BJ (cell line): ENCODE measurements around the gene PIRT. TPM values are rescaled to one million over a fixed set of nuclear protein-coding genes. Genes with fewer than 3 reads are reported as not detected.

Experiments used
- CTCF ChIA-PET: fragments of 350-600 bp; formaldehyde crosslinking; extraction: SDS; loops from one replicate; lab custom pipeline; 2021; ENCODE audit warnings: antibody characterized with exemption, inconsistent platforms; lab: Yijun Ruan, JAX
- POLR2A ChIA-PET: fragments of 300-600 bp; sonication (Branson Sonifier 250); formaldehyde crosslinking; extraction: SDS; loops from one replicate; lab custom pipeline; 2021; ENCODE audit warnings: antibody characterized with exemption; lab: Charles Lee
- DNase-seq: peaks from one replicate; pipeline ENCODE4 v3.0.0-alpha.2; 2011; ENCODE audit warnings: low read depth
- H3K27me3 ChIP-seq: 2 replicates; pipeline ENCODE4 v1.6.0; 2011; ENCODE audit warnings: low read length; ENCODE audit not compliant: control insufficient read depth, insufficient read depth
- H3K36me3 ChIP-seq: 2 replicates; pipeline ENCODE4 v1.5.1; 2011; ENCODE audit warnings: low read length; ENCODE audit not compliant: control insufficient read depth, insufficient read depth
- H3K4me3 ChIP-seq: 2 replicates; pipeline ENCODE4 v1.5.1; 2011; ENCODE audit warnings: low read depth, mild to moderate bottlenecking, control low read depth, low read length
- polyA plus RNA-seq: library from polyadenylated mRNA; depleted of rRNA; stranded (reverse); fragments of >200 nt; gene quantifications from 2 replicates; pipeline ENCODE4 v1.2.3, GENCODE V29; 2011
- TF ChIP-seq, protein P1 (sequence below): IDR thresholded peaks from 2 replicates; pipeline ENCODE4 v1.5.1; 2011; ENCODE audit warnings: low read depth, mild to moderate bottlenecking, control low read depth, inconsistent platforms, low read length, moderate library complexity; ENCODE audit not compliant: insufficient read depth

PIRT gene
- polyA plus RNA-seq, 1 experiment, result not detected

DNA sequence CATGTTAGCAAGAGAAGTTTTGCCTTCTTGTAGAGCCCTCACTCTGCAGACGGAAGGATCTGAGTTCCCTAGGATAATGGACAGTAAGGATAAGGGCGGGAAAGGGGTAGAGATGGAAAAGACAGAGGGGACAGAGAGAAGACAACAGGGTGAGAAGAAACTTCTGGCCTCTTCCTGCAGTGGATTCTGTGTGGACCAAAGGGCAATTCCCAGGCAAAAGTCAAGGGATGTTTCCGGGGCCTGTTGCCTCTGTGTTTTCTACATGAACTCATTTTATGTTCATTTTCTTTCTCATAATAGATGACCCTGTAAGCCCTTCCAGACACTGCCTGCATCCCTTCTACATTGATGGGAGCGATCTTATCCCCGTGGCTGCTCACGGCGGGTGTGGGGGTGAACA lies 33.3 kb downstream of the PIRT start:
- POLR2A ChIA-PET, result no interaction called here

DNA sequence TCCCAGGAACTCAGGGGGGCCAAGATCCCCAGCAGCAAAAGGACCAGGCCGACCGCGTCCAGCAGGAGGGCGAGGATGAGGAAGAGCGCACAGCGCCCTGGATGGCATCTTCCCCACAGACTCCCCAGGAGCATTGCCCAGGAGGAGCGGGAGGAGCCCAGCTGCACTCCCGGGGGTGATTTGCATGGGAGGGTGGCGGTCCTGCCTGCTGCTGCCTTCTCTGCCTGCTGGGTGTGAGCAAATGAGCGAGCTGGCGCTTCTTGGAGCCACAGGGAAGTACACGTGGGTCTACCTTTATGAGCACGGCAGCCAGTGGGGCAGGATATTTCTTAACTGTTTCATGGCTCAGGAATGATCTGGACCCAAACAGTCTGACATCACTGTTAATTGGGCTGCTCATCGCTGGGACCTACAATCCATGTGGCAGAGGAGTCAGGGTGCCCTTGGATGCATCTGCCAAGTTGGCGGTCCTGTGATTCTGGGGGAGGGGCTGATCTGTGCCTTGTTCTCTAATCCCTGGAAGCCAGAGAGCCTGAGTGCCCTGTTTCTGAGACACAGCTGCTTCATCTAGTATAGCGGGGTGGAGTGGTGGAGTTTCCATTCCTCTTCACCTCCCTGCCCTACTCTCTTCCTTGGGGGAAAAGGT lies 33.9 kb downstream of the PIRT start, which contains the start of gene TMEM238L:
TMEM238L (minus strand) TSS at position 270 of the 646 bp plus-strand sequence; CDS start at position 134, 136 bp downstream.
- ChIA-PET CTCF (no interaction called here), POLR2A (no interaction called here)
- no peak within 1 kb of the TSS for H3K4me3 ChIP-seq
- DNase-seq, result no peak
- no peaks in the 10 kb centered on the region for H3K36me3 ChIP-seq
- no peaks in the 10 kb centered on the region for H3K27me3 ChIP-seq
- TF ChIP-seq, protein P1, sequence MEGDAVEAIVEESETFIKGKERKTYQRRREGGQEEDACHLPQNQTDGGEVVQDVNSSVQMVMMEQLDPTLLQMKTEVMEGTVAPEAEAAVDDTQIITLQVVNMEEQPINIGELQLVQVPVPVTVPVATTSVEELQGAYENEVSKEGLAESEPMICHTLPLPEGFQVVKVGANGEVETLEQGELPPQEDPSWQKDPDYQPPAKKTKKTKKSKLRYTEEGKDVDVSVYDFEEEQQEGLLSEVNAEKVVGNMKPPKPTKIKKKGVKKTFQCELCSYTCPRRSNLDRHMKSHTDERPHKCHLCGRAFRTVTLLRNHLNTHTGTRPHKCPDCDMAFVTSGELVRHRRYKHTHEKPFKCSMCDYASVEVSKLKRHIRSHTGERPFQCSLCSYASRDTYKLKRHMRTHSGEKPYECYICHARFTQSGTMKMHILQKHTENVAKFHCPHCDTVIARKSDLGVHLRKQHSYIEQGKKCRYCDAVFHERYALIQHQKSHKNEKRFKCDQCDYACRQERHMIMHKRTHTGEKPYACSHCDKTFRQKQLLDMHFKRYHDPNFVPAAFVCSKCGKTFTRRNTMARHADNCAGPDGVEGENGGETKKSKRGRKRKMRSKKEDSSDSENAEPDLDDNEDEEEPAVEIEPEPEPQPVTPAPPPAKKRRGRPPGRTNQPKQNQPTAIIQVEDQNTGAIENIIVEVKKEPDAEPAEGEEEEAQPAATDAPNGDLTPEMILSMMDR, result no peak

More for the DNA sequence above, 33.3 kb downstream of the PIRT start:
- TF ChIP-seq, protein P1, result no peak
- Histone ChIP-seq H3K27me3 (no peaks in the 10 kb centered on the region), H3K4me3 (no peak overlapping the region), H3K36me3 (no peaks in the 10 kb centered on the region)
- DNase-seq, result no peak
- CTCF ChIA-PET, result no interaction called here

DNA sequence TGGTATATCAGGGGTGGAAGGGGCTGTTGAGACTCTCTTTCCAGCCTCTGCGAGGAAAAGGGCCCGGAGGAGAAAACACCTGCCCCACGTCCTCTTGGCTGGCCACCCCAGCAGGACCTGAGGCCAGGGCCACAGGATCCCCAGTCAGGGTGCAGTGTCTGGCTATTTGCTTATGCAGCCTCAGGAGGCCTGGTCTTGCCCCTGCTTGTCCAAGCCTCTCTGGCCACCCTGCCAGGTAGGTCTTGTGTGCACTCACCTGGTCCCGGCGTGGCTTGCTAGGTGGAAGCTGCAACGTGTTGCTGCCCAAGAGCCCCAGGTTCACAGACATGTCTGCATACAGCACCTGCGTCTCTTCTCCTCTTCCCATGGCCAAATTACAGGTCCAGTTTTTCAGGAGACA lies 34.5 kb downstream of the PIRT start:
- POLR2A ChIA-PET, result no interaction called here

DNA sequence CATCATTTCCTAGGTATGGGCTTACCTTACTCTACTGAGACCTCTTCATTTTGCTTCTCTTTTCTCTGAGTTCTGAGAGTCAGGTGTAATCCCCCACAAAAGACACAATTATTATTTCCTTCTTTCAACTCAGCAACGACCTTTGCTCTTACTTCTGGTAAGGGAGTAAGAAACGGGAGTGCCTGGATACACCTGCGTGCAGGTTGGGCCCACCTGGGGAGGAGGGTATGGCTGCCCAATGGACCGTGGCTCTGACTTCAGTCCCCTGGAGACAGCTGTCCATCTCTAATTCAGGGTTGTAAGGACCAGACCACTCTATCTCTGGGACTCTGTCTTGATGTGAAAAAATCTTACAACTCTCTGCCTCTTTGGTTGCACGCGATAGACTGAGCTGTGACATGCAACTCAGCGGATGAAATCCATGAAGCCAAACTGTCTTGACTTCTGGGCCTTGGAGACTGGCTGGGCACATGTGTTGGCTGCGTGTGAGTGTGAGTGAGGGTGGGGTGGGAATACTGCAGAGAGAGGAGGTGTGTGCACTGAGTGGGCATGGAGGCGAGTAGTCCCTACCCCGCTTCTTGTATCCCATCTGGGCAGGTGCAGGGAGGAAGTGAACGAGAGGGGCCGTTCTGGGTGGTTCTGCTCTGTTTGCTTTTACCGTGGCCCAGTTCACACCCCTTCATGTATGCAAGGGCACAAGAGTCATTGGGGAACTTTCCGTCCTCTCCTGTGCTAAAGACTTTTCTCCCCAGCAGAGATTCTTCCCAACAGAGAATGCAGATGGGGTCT lies 35.2 kb downstream of the PIRT start:
- DNase-seq, result no peak
- Histone ChIP-seq H3K27me3 (no peaks in the 10 kb centered on the region), H3K36me3 (no peaks in the 10 kb centered on the region), H3K4me3 (no peak overlapping the region)
- CTCF ChIA-PET, result no interaction called here
- POLR2A ChIA-PET, result no interaction called here
- TF ChIP-seq, protein P1, result no peak

More for the DNA sequence above, 34.5 kb downstream of the PIRT start:
- Histone ChIP-seq H3K4me3 (no peak overlapping the region), H3K27me3 (no peaks in the 10 kb centered on the region), H3K36me3 (no peaks in the 10 kb centered on the region)
- CTCF ChIA-PET, result no interaction called here
- TF ChIP-seq, protein P1, result no peak
- DNase-seq, result no peak

DNA sequence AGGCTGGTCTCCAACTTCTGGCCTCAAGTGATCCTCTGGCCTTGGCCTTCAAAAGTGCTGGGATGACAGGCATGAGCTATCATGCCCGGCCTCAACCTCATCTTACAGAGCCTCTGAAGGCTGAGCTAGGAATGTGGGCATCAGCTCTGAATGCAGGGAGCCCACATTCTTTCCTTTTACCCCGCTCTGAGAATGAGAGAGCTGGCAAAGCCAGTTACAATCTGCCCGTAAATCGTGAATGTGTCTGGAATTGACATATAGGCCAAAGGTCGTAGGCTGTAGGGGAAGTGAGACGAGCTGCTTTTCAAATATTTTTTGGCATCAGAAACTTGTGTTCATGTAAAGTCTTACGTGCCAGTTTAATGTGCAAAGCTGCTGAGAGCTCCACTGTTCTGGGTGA lies 38.5 kb downstream of the PIRT start:
- Histone ChIP-seq H3K4me3 (no peak overlapping the region), H3K27me3 (no peaks in the 10 kb centered on the region), H3K36me3 (no peaks in the 10 kb centered on the region)
- CTCF ChIA-PET, result no interaction called here
- DNase-seq, result no peak
- POLR2A ChIA-PET, result no interaction called here
- TF ChIP-seq, protein P1, result no peak
